Posterior cingulate gyrus (tissue), 11 donors: ENCODE measurements around the gene OR56A3.
"Not testable (repeated sequence)": the region's sequence is repeated elsewhere in the genome, so short reads cannot be mapped to it uniquely, and the experiment has no call there.

ENCODE experiments used
- DNase-seq, 10 donors: peaks; one replicate each; pipeline versions ENCODE4 v3.0.0 to v3.0.0-alpha.2; 2020 to 2021; ENCODE audit warnings: mixed read lengths in 3 of 10
- intact Hi-C: fragments of 100-400 bp; cut with DNase I; formaldehyde crosslinking; loops from one replicate; pipeline ENCODE4 v1.15.1; 2023

OR56A3 gene, protein sequence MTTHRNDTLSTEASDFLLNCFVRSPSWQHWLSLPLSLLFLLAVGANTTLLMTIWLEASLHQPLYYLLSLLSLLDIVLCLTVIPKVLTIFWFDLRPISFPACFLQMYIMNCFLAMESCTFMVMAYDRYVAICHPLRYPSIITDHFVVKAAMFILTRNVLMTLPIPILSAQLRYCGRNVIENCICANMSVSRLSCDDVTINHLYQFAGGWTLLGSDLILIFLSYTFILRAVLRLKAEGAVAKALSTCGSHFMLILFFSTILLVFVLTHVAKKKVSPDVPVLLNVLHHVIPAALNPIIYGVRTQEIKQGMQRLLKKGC

GRCh38 chr11:5941951-5942350 is at the start of gene OR56A3:
OR56A3 (plus strand) TSS chr11:5942251; CDS start chr11:5947347, 5,096 bp downstream.
- intact Hi-C loops: no loop called here
- DNase-seq: no peak

GRCh38 chr11:5892908-5893307 is 49.1 kb upstream of the OR56A3 start, which contains the start of gene OR52E5:
OR52E5 (plus strand) TSS chr11:5893208; CDS start chr11:5900777, 7,569 bp downstream.
- intact Hi-C loops: no loop called here
- no peak for DNase-seq

- intact Hi-C loops: no loop called here
These were observed 42.5 kb upstream of the OR56A3 start for GRCh38 chr11:5899534-5899933.

DNA sequence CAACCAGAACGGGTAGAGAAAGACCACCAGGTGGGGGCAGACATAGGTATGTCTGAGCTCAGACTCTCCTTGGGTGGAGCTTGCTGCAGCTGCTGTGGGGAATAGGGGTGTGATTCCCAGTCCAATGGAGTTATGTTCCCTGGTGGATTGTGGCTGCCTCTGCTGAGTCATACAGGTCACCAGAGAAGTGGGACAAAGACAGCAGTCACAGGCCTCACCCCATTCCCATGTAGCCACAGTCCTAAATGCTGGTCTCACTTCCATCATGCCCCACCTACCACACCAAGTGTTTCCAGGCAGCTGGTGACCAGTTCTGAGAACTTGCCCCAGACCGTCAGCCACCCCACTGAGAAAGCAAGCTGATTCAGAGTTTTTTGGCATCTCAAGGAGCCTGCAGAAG is 31.5 kb upstream of the OR56A3 start:
- intact Hi-C loops: no loop called here
- no peak for DNase-seq

More at GRCh38 chr11:5899534-5899933, 42.5 kb upstream of the OR56A3 start:
- DNase-seq: no peak

- intact Hi-C loops: no loop called here
- no peak for DNase-seq
These were observed 19.2 kb upstream of the OR56A3 start for GRCh38 chr11:5922749-5923426.

- intact Hi-C loops: no loop called here
- DNase-seq: peak in 1 of 10 donors; percentile 41
These were observed 18.6 kb upstream of the OR56A3 start for GRCh38 chr11:5923427-5923776.

- intact Hi-C loops: no loop called here
- no peak for DNase-seq
These were observed 18.3 kb upstream of the OR56A3 start for GRCh38 chr11:5923794-5924193.

DNA sequence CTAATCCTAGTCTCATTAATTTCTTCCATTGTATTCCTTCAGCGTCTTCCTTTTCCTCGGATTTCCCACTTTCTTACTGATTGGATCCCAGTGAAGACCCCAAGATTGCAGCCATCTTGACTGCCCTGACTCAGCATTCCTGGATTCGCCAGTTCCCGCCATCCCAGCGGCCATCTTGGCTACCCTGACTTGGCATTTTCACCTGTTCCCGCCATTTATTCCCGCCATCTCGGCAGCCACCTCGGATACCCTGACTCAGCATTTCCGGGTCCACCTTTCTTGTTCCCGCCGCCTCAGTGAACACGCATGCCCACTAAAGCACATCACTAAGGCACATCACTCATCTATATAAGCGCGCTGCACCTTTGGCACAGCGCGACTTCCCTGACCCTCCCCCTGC is 13.8 kb upstream of the OR56A3 start:
- intact Hi-C loops: no loop called here
- peak in 1 of 10 donors; percentile 22 for DNase-seq

GRCh38 chr11:5928811-5929210 is 13.2 kb upstream of the OR56A3 start:
- peak in 1 of 10 donors; percentile 46 for DNase-seq
- intact Hi-C loops: no loop called here

- intact Hi-C loops: no loop called here
- peak in 1 of 10 donors; percentile 65 for DNase-seq
These were observed 12.3 kb upstream of the OR56A3 start for GRCh38 chr11:5929571-5930368.

DNA sequence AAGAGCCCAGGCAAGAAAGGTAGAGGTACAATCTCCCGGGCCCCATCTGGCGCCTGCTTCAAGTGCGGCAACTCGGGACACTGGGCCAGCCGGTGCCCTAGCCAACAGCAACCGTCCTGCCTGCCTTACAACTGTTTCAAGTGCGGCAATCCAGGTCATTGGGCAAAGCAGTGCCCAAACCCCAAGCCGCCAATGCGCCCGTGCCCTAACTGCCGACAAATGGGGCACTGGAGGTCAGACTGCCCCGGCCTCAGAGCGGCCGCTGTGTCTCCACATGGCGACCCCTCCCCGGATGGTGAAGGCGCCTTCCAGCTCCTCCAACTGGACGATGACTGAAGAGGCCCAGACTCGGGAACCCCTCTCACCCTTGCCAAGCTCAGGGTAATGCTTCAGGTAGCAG is 11.4 kb upstream of the OR56A3 start:
- intact Hi-C loops: no loop called here

DNA sequence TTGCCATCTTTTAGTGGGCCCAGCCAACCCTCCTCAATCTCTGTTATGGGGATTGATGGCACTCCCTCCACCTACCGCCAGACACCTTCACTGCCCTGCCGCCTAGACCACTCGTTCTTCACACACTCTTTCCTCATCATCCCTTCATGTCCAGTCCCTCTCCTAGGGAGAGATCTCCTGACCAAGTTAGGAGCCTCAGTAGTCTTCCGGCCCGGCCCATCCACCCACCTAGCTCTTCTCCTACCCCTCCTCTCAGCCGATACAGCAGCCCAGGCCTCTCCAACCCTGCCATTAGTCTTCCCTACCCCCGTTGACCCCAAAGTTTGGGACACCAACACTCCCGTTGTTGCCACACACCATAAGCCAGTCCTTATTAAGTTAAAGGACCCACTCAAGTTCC is 11.0 kb upstream of the OR56A3 start:
- DNase-seq: no peak
- intact Hi-C loops: no loop called here

More for the DNA sequence above, 11.4 kb upstream of the OR56A3 start:
- peak in 1 of 10 donors; percentile 79 for DNase-seq

GRCh38 chr11:5932671-5933070 is 9.4 kb upstream of the OR56A3 start:
- peak in 1 of 10 donors; percentile 44 for DNase-seq
- intact Hi-C loops: no loop called here

DNA sequence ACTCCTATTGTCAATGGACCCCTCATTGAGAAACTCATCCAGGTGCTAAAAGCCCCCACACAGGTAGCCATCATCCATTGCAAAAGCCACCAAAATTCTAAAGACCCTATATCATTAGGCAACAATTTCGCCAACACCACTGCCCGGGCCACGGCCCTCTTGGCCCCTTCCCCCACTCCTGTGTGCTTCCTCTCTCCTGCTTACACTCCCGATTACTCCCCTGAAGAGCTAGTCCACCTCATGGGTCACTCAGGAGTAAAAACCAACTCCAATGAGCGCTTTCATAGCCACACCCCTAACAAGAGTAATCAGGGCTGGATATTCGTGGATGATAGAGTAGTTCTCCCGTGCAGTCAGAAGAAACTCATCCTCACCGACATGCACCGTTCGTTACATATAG is 8.9 kb upstream of the OR56A3 start:
- peak in 1 of 10 donors; percentile 62 for DNase-seq
- intact Hi-C loops: no loop called here

DNA sequence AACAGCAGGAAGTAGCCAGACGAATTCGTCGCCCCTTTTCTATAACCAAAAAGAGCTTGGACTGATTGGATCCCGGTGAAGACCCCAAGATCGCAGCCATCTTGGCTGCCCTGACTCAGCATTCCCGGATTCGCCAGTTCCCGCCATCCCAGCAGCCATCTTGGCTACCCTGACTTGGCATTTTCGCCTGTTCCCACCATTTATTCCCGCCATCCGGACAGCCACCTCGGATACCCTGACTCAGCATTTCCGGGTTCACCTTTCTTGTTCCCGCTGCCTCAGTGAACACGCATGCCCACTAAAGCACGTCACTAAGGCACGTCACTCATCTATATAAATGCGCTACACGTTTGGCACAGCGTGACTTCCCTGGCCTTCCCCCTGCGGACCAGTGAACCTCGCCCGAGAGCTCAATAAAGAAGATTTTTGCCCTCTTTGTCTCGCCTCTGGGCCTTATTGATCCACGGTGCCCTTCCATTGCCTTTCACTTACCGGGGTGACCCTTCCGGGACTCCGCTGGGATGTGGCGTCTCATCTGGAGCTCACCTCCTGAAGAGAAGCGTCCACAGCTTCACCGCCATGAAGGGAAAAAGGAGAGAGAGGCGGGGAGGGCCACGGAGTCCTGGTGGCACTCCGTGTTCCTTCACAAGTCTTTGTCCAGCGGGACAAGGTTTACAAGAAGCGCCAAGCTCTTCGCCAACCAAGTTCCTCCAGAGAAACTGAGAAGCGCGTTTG is 4.0 kb upstream of the OR56A3 start:
- intact Hi-C loops: no loop called here
- DNase-seq: no peak

GRCh38 chr11:5938603-5938965 is 3.5 kb upstream of the OR56A3 start:
- intact Hi-C loops: no loop called here
- DNase-seq: no peak

GRCh38 chr11:5940748-5941147 is 1.3 kb upstream of the OR56A3 start:
- DNase-seq: no peak
- intact Hi-C loops: no loop called here

- intact Hi-C loops: no loop called here
- DNase-seq: no peak
These were observed 13.5 kb downstream of the OR56A3 start for GRCh38 chr11:5955586-5955985.

DNA sequence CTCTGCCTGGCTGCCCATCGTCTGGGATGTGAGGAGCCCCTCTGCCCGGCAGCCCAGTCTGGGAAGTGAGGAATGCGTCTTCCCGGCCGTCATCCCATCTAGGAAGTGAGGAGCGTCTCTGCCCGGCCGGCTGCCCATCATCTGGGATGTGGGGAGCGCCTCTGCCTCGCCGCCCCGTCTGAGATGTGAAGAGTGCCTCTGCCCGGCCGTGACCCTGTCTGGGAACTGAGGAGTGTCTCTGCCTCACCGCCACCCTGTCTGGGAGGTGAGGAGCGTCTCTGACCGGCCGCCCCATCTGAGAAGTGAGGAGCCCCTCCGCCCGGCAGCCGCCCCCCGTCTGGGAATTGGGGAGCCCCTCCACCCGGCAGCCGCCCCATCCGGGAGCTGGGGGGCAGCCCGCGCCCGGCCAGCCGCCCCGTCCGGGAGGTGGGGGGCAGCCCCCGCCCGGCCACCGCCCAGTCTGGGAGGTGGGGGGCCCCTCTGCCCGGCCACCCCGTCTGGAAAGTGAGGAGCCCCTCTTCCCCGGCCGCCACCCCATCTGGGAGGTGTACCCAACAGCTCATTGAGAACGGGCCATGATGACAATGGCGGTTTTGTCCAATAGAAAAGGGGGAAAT is 18.8 kb downstream of the OR56A3 start:
- DNase-seq: peak in 1 of 10 donors; percentile 81
- intact Hi-C loops: not testable (repeated sequence)

GRCh38 chr11:5966958-5967357 is 24.9 kb downstream of the OR56A3 start:
- no peak for DNase-seq
- intact Hi-C loops: no loop called here
